HepG2 (cell line): ENCODE data around the gene PYGB. TPM values are rescaled to one million over a fixed set of nuclear protein-coding genes. Genes with fewer than 3 reads are reported as not detected.

Source experiments
- CBX5 ChIP-seq: sonication (generic); formaldehyde crosslinking; IDR thresholded peaks from 2 replicates; pipeline ENCODE4 v1.4.0; 2020; ENCODE audit warnings: missing genetic modification reagents, borderline replicate concordance
- EED ChIP-seq: sonication (generic); formaldehyde crosslinking; IDR thresholded peaks from 2 replicates; pipeline ENCODE4 v1.5.0; 2020; ENCODE audit warnings: mild to moderate bottlenecking, missing genetic modification reagents
- ELF3 ChIP-seq: IDR thresholded peaks from 2 replicates; pipeline ENCODE4 v1.6.1; 2016; ENCODE audit warnings: missing genetic modification reagents, missing compliant biosample characterization
- KAT2B ChIP-seq: fragments of 150-350 bp; IDR thresholded peaks from 2 replicates; pipeline ENCODE4 v1.6.1; 2014; ENCODE audit warnings: low read depth, low read length, borderline replicate concordance
- REXO4 ChIP-seq: sonication (generic); formaldehyde crosslinking; IDR thresholded peaks from 2 replicates; pipeline ENCODE4 v1.8.0; 2022; ENCODE audit warnings: missing genetic modification reagents, mild to moderate bottlenecking, borderline replicate concordance
- RFXANK ChIP-seq: IDR thresholded peaks from 2 replicates; pipeline ENCODE4 v1.6.1; 2016
- SETDB1 ChIP-seq: sonication (generic); formaldehyde crosslinking; IDR thresholded peaks from 2 replicates; pipeline ENCODE4 v1.5.1; 2020; ENCODE audit warnings: missing genetic modification reagents, mild to moderate bottlenecking, borderline replicate concordance
- SMAD3 ChIP-seq: sonication (generic); formaldehyde crosslinking; IDR thresholded peaks from 2 replicates; pipeline ENCODE4 v1.4.0; 2020; ENCODE audit warnings: missing genetic modification reagents
- SMC3 ChIP-seq: IDR thresholded peaks from 2 replicates; pipeline ENCODE4 v1.6.1; 2011; ENCODE audit warnings: low read length, improper control_type of control experiment
- SP4 ChIP-seq: sonication (generic); formaldehyde crosslinking; IDR thresholded peaks from 2 replicates; pipeline ENCODE4 v1.8.1; 2023; ENCODE audit warnings: mild to moderate bottlenecking, missing genetic modification reagents
- TSC22D2 ChIP-seq: sonication (generic); formaldehyde crosslinking; IDR thresholded peaks from 2 replicates; pipeline ENCODE4 v1.5.1; 2020; ENCODE audit warnings: missing genetic modification reagents, mild to moderate bottlenecking, borderline replicate concordance
- ZFP41 ChIP-seq: sonication (generic); formaldehyde crosslinking; IDR thresholded peaks from 2 replicates; pipeline ENCODE4 v1.4.0; 2020; ENCODE audit warnings: mild to moderate bottlenecking, missing genetic modification reagents, borderline replicate concordance
- ZNF143 ChIP-seq: sonication (generic); formaldehyde crosslinking; IDR thresholded peaks from 2 replicates; pipeline ENCODE4 v1.4.0; 2020; ENCODE audit warnings: missing genetic modification reagents
- ZNF24 ChIP-seq: fragments of 450-650 bp; IDR thresholded peaks from 2 replicates; pipeline ENCODE4 v1.6.1; 2017; ENCODE audit warnings: antibody characterized with exemption, mild to moderate bottlenecking
- ZNF382 ChIP-seq: sonication (generic); formaldehyde crosslinking; IDR thresholded peaks from 2 replicates; pipeline ENCODE4 v1.5.0; 2020; ENCODE audit warnings: missing genetic modification reagents, mild to moderate bottlenecking, borderline replicate concordance
- ZNF549 ChIP-seq: sonication (generic); formaldehyde crosslinking; IDR thresholded peaks from 2 replicates; pipeline ENCODE4 v1.5.0; 2020; ENCODE audit warnings: missing genetic modification reagents
- polyA plus RNA-seq, 8 experiments: library from polyadenylated mRNA; depleted of rRNA in 3 of 8; stranded (reverse) in 7 of 8; unstranded in 1 of 8; fragments of >200 nt; fragmentation: Illumina TruSeq in 4 of 8; extraction: Trizol in 4 of 8; gene quantifications; 2 replicates each; pipeline versions ENCODE4 v1.2.1 to v1.2.3, GENCODE V29; 2011 to 2016; ENCODE audit warnings: low read depth in 4 of 8, missing spikeins in 1 of 8, mixed read lengths in 1 of 8; ENCODE audit not compliant: insufficient read depth in 1 of 8
- total RNA-seq, 5 experiments: library from RNA; depleted of rRNA; stranded (reverse); fragments of >200 nt; fragmentation: Illumina TruSeq; extraction: Trizol; gene quantifications; 2 replicates each; pipeline ENCODE4 v1.2.3, GENCODE V29; 2016; ENCODE audit warnings: low read depth in 1 of 5
- TF ChIP-seq, protein P1 (sequence below): sonication (generic); formaldehyde crosslinking; IDR thresholded peaks from 2 replicates; pipeline ENCODE4 v1.5.1; 2020; ENCODE audit warnings: missing genetic modification reagents, mild to moderate bottlenecking, borderline replicate concordance
- TF ChIP-seq, protein P2 (sequence below): sonication (generic); formaldehyde crosslinking; IDR thresholded peaks from 2 replicates; pipeline ENCODE4 v1.4.0; 2020; ENCODE audit warnings: mild to moderate bottlenecking, low read depth, missing genetic modification reagents
- TF ChIP-seq, protein P3 (sequence below): sonication (generic); formaldehyde crosslinking; IDR thresholded peaks from 2 replicates; pipeline ENCODE4 v1.5.0; 2020; ENCODE audit warnings: mild to moderate bottlenecking, missing genetic modification reagents, borderline replicate concordance
- TF ChIP-seq, protein P4 (sequence below): sonication (generic); formaldehyde crosslinking; IDR thresholded peaks from 2 replicates; pipeline ENCODE4 v1.4.0; 2020; ENCODE audit warnings: mild to moderate bottlenecking, missing genetic modification reagents

PYGB gene
- total and polyA plus RNA-seq, 2 of the 13 experiments (the other 11 are each of a cell fraction or from before 2014, with no cell fraction given) = 24.2 to 86.3 TPM

DNA sequence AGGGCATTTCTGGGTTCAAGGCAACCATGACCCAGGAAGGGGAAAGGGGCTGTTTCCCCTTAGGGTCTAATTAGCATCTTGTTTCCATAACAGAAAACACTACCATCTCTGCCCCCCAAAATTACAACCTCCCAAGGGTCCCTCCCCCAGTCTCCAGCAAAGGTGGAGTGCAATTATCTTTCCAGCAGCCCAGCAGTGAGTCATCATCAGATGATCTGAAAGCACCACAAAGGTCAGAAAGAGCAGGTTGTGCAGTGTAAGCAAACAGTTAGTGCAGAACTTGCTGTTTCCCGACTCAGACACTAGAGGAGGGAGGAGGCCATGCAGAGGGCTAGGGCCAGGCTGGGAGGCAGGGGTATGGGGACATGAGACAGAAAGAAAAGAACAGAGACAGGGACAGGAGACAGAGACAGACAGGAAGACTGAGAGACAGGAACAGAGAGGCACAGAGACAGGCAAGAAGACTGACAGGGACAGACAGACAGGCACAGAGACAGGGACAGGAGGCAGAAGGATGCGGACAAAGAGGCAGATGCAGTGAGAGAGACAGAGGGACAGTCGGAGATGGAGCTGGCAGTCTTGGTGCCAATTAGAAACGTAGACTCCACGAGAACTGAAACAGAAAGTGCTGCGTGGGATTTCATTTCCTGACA lies 62.5 kb downstream of the PYGB start (continued):
- TF ChIP-seq ELF3 (CRISPR knock-in tag) (peak; percentile 61; the same call in 1 of the 2 replicates), EED (CRISPR knock-in tag) (no peak), RFXANK (CRISPR knock-in tag) (no peak), ZNF382 (no peak), SMC3 (peak; percentile 95), ZNF549 (CRISPR knock-in tag) (no peak), KAT2B (no peak), SETDB1 (no peak), ZFP41 (CRISPR knock-in tag) (no peak), SP4 (CRISPR knock-in tag) (peak; percentile 48; the same call in 1 of the 2 replicates), CBX5 (CRISPR knock-in tag) (peak; percentile 88; the same call in 1 of the 2 replicates), ZNF143 (CRISPR knock-in tag) (no peak), ZNF24 (no peak), SMAD3 (CRISPR knock-in tag) (peak; percentile 66; the same call in 1 of the 2 replicates), TSC22D2 (CRISPR knock-in tag) (no peak; the same call in 1 of the 2 replicates), REXO4 (CRISPR knock-in tag) (no peak)
- TF ChIP-seq, protein P1, sequence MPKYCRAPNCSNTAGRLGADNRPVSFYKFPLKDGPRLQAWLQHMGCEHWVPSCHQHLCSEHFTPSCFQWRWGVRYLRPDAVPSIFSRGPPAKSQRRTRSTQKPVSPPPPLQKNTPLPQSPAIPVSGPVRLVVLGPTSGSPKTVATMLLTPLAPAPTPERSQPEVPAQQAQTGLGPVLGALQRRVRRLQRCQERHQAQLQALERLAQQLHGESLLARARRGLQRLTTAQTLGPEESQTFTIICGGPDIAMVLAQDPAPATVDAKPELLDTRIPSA (CRISPR knock-in tag) = no peak
- TF ChIP-seq, protein P2, sequence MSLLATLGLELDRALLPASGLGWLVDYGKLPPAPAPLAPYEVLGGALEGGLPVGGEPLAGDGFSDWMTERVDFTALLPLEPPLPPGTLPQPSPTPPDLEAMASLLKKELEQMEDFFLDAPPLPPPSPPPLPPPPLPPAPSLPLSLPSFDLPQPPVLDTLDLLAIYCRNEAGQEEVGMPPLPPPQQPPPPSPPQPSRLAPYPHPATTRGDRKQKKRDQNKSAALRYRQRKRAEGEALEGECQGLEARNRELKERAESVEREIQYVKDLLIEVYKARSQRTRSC (CRISPR knock-in tag) = no peak
- TF ChIP-seq, protein P3, sequence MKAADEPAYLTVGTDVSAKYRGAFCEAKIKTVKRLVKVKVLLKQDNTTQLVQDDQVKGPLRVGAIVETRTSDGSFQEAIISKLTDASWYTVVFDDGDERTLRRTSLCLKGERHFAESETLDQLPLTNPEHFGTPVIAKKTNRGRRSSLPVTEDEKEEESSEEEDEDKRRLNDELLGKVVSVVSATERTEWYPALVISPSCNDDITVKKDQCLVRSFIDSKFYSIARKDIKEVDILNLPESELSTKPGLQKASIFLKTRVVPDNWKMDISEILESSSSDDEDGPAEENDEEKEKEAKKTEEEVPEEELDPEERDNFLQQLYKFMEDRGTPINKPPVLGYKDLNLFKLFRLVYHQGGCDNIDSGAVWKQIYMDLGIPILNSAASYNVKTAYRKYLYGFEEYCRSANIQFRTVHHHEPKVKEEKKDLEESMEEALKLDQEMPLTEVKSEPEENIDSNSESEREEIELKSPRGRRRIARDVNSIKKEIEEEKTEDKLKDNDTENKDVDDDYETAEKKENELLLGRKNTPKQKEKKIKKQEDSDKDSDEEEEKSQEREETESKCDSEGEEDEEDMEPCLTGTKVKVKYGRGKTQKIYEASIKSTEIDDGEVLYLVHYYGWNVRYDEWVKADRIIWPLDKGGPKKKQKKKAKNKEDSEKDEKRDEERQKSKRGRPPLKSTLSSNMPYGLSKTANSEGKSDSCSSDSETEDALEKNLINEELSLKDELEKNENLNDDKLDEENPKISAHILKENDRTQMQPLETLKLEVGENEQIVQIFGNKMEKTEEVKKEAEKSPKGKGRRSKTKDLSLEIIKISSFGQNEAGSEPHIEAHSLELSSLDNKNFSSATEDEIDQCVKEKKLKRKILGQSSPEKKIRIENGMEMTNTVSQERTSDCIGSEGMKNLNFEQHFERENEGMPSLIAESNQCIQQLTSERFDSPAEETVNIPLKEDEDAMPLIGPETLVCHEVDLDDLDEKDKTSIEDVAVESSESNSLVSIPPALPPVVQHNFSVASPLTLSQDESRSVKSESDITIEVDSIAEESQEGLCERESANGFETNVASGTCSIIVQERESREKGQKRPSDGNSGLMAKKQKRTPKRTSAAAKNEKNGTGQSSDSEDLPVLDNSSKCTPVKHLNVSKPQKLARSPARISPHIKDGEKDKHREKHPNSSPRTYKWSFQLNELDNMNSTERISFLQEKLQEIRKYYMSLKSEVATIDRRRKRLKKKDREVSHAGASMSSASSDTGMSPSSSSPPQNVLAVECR (CRISPR knock-in tag) = peak; percentile 84
- TF ChIP-seq, protein P4, sequence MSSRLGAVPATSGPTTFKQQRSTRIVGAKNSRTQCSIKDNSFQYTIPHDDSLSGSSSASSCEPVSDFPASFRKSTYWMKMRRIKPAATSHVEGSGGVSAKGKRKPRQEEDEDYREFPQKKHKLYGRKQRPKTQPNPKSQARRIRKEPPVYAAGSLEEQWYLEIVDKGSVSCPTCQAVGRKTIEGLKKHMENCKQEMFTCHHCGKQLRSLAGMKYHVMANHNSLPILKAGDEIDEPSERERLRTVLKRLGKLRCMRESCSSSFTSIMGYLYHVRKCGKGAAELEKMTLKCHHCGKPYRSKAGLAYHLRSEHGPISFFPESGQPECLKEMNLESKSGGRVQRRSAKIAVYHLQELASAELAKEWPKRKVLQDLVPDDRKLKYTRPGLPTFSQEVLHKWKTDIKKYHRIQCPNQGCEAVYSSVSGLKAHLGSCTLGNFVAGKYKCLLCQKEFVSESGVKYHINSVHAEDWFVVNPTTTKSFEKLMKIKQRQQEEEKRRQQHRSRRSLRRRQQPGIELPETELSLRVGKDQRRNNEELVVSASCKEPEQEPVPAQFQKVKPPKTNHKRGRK (CRISPR knock-in tag) = no peak
